Left colon (tissue), 2 donors: ENCODE results near the gene ADAT3. TPM values are rescaled to one million over a fixed set of nuclear protein-coding genes. Genes with fewer than 3 reads are reported as not detected.
A peak's percentile ranks its signal among the peaks of the same experiment; 100 is the strongest.
"Not testable (repeated sequence)": the region's sequence is repeated elsewhere in the genome, so short reads cannot be mapped to it uniquely, and the experiment has no call there.

Source experiments
- ATAC-seq: fragments of 200-7000 bp; cut with Tn5 transposase; one replicate; pipeline ENCODE4 v1.9.1; 2020; ENCODE audit warnings: mild to moderate bottlenecking, moderate library complexity
- DNase-seq, 2 donors: peaks; one replicate each; pipeline ENCODE4 v3.0.0-alpha.2; 2020
- intact Hi-C, 2 donors: fragments of 100-400 bp; cut with DNase I in 1 of 2; cut with micrococcal nuclease in 1 of 2; formaldehyde crosslinking; loops; one replicate each; pipeline versions ENCODE4 v1.11.2 to v1.14.0; 2022; cut with DNase I, micrococcal nuclease
- total RNA-seq, 2 donors: library from RNA; stranded (reverse); fragmentation: NEBNext Ultra II Directional; extraction: Animal tissue kit (Norgen Biotek cat#: 25700); gene quantifications; one replicate each; pipeline ENCODE4 v1.2.1, GENCODE V29; 2021
- donor health status: DM: no; HTN: no; CAD: no.
- donor health status: DM: yes; HTN: yes; CAD: no.

Gene ADAT3
- total RNA-seq, 2 donors from 2014 or later, result 19.1 to 29.1 TPM

GRCh38 chr19:1881393-1882088, 23.7 kb upstream of the ADAT3 start:
- DNase-seq, ATAC-seq, intact Hi-C loops: not testable (repeated sequence)

- DNase-seq, result no peak
- ATAC-seq, result no peak
- intact Hi-C loops, result no loop called here
Observed at GRCh38 chr19:1882089-1882785, 23.0 kb upstream of the ADAT3 start.

GRCh38 chr19:1882786-1883692, 22.2 kb upstream of the ADAT3 start:
- ATAC-seq (no peak), DNase-seq (no peak)
- intact Hi-C loops, result no loop called here

- intact Hi-C loops, result no loop called here
- DNase-seq (no peak), ATAC-seq (peak; percentile 17)
Observed at GRCh38 chr19:1883784-1884183, 21.4 kb upstream of the ADAT3 start.

- ATAC-seq, result peak; percentile 75
- peak in 1 of 2 donors; percentile 56 for DNase-seq
- intact Hi-C loops, result no loop called here
Observed at GRCh38 chr19:1884291-1884718, 20.9 kb upstream of the ADAT3 start.

GRCh38 chr19:1884719-1885334, 20.4 kb upstream of the ADAT3 start:
- ATAC-seq (peak; percentile 38), DNase-seq (peak in 1 of 2 donors; percentile 45)
- intact Hi-C loops, result no loop called here

- DNase-seq (peak; percentile 91 to 97), ATAC-seq (peak; percentile 93)
- intact Hi-C loops, result not testable (repeated sequence)
Observed at GRCh38 chr19:1885398-1886119, 19.6 kb upstream of the ADAT3 start, which contains the start of gene ABHD17A. Gene ABHD17A, minus strand, starts transcription at chr19:1885496. Its CDS starts 3,930 bp downstream, at chr19:1881566.

GRCh38 chr19:1886360-1886759, 18.8 kb upstream of the ADAT3 start:
- ATAC-seq, DNase-seq, intact Hi-C loops: not testable (repeated sequence)

- intact Hi-C loops, result no loop called here
- ATAC-seq (no peak), DNase-seq (no peak)
Observed at GRCh38 chr19:1888385-1888784, 16.8 kb upstream of the ADAT3 start.

- ATAC-seq, result no peak
- intact Hi-C loops, result no loop called here
Observed at GRCh38 chr19:1889907-1890306, 15.3 kb upstream of the ADAT3 start.

GRCh38 chr19:1893791-1894190, 11.4 kb upstream of the ADAT3 start:
- intact Hi-C loops, result no loop called here
- ATAC-seq, result no peak
- no peak for DNase-seq

More at GRCh38 chr19:1889907-1890306, 15.3 kb upstream of the ADAT3 start:
- DNase-seq, result no peak

GRCh38 chr19:1896508-1896907, 8.7 kb upstream of the ADAT3 start:
- intact Hi-C loops, result no loop called here
- DNase-seq (no peak), ATAC-seq (no peak)

GRCh38 chr19:1901940-1902404, 3.2 kb upstream of the ADAT3 start:
- intact Hi-C loops, result no loop called here
- no peak for DNase-seq
- no peak for ATAC-seq

- intact Hi-C loops, result no loop called here
- ATAC-seq (no peak), DNase-seq (no peak)
Observed at GRCh38 chr19:1902923-1903322, 2.3 kb upstream of the ADAT3 start.

GRCh38 chr19:1904860-1905109, 414 bp upstream of the ADAT3 start:
- no peak for ATAC-seq
- DNase-seq, result no peak
- intact Hi-C loops, result no loop called here

- ATAC-seq (no peak), DNase-seq (no peak)
- intact Hi-C loops, result no loop called here
Observed at GRCh38 chr19:1905863-1906375, 720 bp downstream of the ADAT3 start.

- intact Hi-C loops, result no loop called here
- ATAC-seq, result no peak
Observed at GRCh38 chr19:1906985-1907562, 1.9 kb downstream of the ADAT3 start.

More at GRCh38 chr19:1906985-1907562, 1.9 kb downstream of the ADAT3 start:
- DNase-seq, result no peak
